HG03060 (cell line): ENCODE results near the gene ZNF654.

Experiments
- ATAC-seq: cut with Tn5 transposase; IDR thresholded peaks from one replicate; pipeline ENCODE4 v1.9.1; 2021; ENCODE audit warnings: low read depth, moderate number of reproducible peaks; ENCODE audit not compliant: unreplicated experiment

ZNF654 gene

GRCh38 chr3:88191872-88192409 lies 132.9 kb downstream of the ZNF654 start:
- no peak for ATAC-seq

GRCh38 chr3:88192631-88193030 lies 133.6 kb downstream of the ZNF654 start:
- no peak for ATAC-seq
